ENCODE data around the gene UBL5. TPM values are rescaled to one million over a fixed set of nuclear protein-coding genes. Genes with fewer than 3 reads are reported as not detected.

UBL5 gene
- total RNA-seq, 1 donor from 2014 or later, result 331 TPM

GRCh38 chr19:9862938-9863337 is 35.2 kb downstream of the UBL5 start:
- peak; percentile 20 for DNase-seq (ENCODE audit: low spot score)
- H3K27me3 Mint-ChIP-seq (ENCODE audit: low read depth), result peaks cover 2% of the 10 kb centered on the region
- no peaks in the 10 kb centered on the region for H3K9me3 Mint-ChIP-seq
- H3K27ac Mint-ChIP-seq, result peak overlapping the region; percentile 94
- intact Hi-C loops (cut with micrococcal nuclease), result no loop called here
- H3K4me3 Mint-ChIP-seq (ENCODE audit: low read depth), result peak overlapping the region; percentile 87
- H3K36me3 Mint-ChIP-seq (ENCODE audit: low read depth), result peaks cover 3% of the 10 kb centered on the region
- peaks cover 63% of the 10 kb centered on the region for H3K4me1 Mint-ChIP-seq (ENCODE audit: low read depth)

- H3K36me3 Mint-ChIP-seq (ENCODE audit: low read depth), result no peaks in the 10 kb centered on the region
- no peaks in the 10 kb centered on the region for H3K9me3 Mint-ChIP-seq
- H3K27ac Mint-ChIP-seq, result peak overlapping the region; percentile 94
- peak overlapping the region; percentile 87 for H3K4me3 Mint-ChIP-seq (ENCODE audit: low read depth)
- no peak for DNase-seq (ENCODE audit: low spot score)
- H3K4me1 Mint-ChIP-seq (ENCODE audit: low read depth), result peaks cover 54% of the 10 kb centered on the region
- intact Hi-C loops (cut with micrococcal nuclease), result no loop called here
- peaks cover 2% of the 10 kb centered on the region for H3K27me3 Mint-ChIP-seq (ENCODE audit: low read depth)
These were observed 36.0 kb downstream of the UBL5 start for GRCh38 chr19:9863759-9864158.

GRCh38 chr19:9865732-9866501 is 38.2 kb downstream of the UBL5 start:
- Mint-ChIP-seq H3K27me3 (ENCODE audit: low read depth) (peaks cover 2% of the 10 kb centered on the region), H3K27ac (peak overlapping the region; percentile 42), H3K4me3 (ENCODE audit: low read depth) (peak overlapping the region; percentile 8), H3K36me3 (ENCODE audit: low read depth) (no peaks in the 10 kb centered on the region), H3K9me3 (no peaks in the 10 kb centered on the region), H3K4me1 (ENCODE audit: low read depth) (peaks cover 43% of the 10 kb centered on the region)
- intact Hi-C loops (cut with micrococcal nuclease), result no loop called here
- peak; percentile 35 for DNase-seq (ENCODE audit: low spot score)

- Mint-ChIP-seq H3K4me3 (ENCODE audit: low read depth) (no peak overlapping the region), H3K27me3 (ENCODE audit: low read depth) (peaks cover 2% of the 10 kb centered on the region), H3K4me1 (ENCODE audit: low read depth) (peaks cover 19% of the 10 kb centered on the region), H3K9me3 (no peaks in the 10 kb centered on the region), H3K27ac (no peak overlapping the region), H3K36me3 (ENCODE audit: low read depth) (no peaks in the 10 kb centered on the region)
- DNase-seq (ENCODE audit: low spot score), result no peak
- intact Hi-C loops (cut with micrococcal nuclease), result no loop called here
These were observed 41.4 kb downstream of the UBL5 start for GRCh38 chr19:9868983-9869617.

GRCh38 chr19:9871626-9872338 is 44.1 kb downstream of the UBL5 start:
- Mint-ChIP-seq H3K36me3 (ENCODE audit: low read depth) (no peaks in the 10 kb centered on the region), H3K4me3 (ENCODE audit: low read depth) (no peak overlapping the region), H3K4me1 (ENCODE audit: low read depth) (peaks cover 2% of the 10 kb centered on the region), H3K27me3 (ENCODE audit: low read depth) (peaks cover 2% of the 10 kb centered on the region), H3K27ac (no peak overlapping the region), H3K9me3 (no peaks in the 10 kb centered on the region)
- no peak for DNase-seq (ENCODE audit: low spot score)
- intact Hi-C loops (cut with micrococcal nuclease), result no loop called here

- DNase-seq (ENCODE audit: low spot score), result no peak
- Mint-ChIP-seq H3K4me1 (ENCODE audit: low read depth) (no peaks in the 10 kb centered on the region), H3K27ac (no peak overlapping the region), H3K36me3 (ENCODE audit: low read depth) (no peaks in the 10 kb centered on the region), H3K4me3 (ENCODE audit: low read depth) (no peak overlapping the region), H3K9me3 (no peaks in the 10 kb centered on the region), H3K27me3 (ENCODE audit: low read depth) (no peaks in the 10 kb centered on the region)
- intact Hi-C loops (cut with micrococcal nuclease), result no loop called here
These were observed 45.0 kb downstream of the UBL5 start for GRCh38 chr19:9872618-9873242.

- no peaks in the 10 kb centered on the region for H3K36me3 Mint-ChIP-seq (ENCODE audit: low read depth)
- DNase-seq (ENCODE audit: low spot score), result no peak
- H3K4me1 Mint-ChIP-seq (ENCODE audit: low read depth), result peaks cover 3% of the 10 kb centered on the region
- no peak overlapping the region for H3K27ac Mint-ChIP-seq
- H3K9me3 Mint-ChIP-seq, result no peaks in the 10 kb centered on the region
- intact Hi-C loops (cut with micrococcal nuclease), result no loop called here
- no peaks in the 10 kb centered on the region for H3K27me3 Mint-ChIP-seq (ENCODE audit: low read depth)
- H3K4me3 Mint-ChIP-seq (ENCODE audit: low read depth), result no peak overlapping the region
These were observed 47.4 kb downstream of the UBL5 start for GRCh38 chr19:9875031-9875627.

GRCh38 chr19:9875796-9876195 is 48.1 kb downstream of the UBL5 start:
- no peak for DNase-seq (ENCODE audit: low spot score)
- no peaks in the 10 kb centered on the region for H3K27me3 Mint-ChIP-seq (ENCODE audit: low read depth)
- H3K4me1 Mint-ChIP-seq (ENCODE audit: low read depth), result peaks cover 3% of the 10 kb centered on the region
- intact Hi-C loops (cut with micrococcal nuclease), result no loop called here
- H3K4me3 Mint-ChIP-seq (ENCODE audit: low read depth), result no peak overlapping the region
- H3K36me3 Mint-ChIP-seq (ENCODE audit: low read depth), result no peaks in the 10 kb centered on the region
- H3K27ac Mint-ChIP-seq, result no peak overlapping the region
- H3K9me3 Mint-ChIP-seq, result no peaks in the 10 kb centered on the region

GRCh38 chr19:9877780-9878510 is 50.2 kb downstream of the UBL5 start:
- Mint-ChIP-seq H3K27me3 (ENCODE audit: low read depth) (no peaks in the 10 kb centered on the region), H3K4me3 (ENCODE audit: low read depth) (no peak overlapping the region), H3K4me1 (ENCODE audit: low read depth) (peaks cover 3% of the 10 kb centered on the region), H3K9me3 (no peaks in the 10 kb centered on the region), H3K27ac (no peak overlapping the region), H3K36me3 (ENCODE audit: low read depth) (no peaks in the 10 kb centered on the region)
- no peak for DNase-seq (ENCODE audit: low spot score)
- intact Hi-C loops (cut with micrococcal nuclease), result no loop called here

GRCh38 chr19:9878511-9879196 is 50.9 kb downstream of the UBL5 start:
- no peak for DNase-seq (ENCODE audit: low spot score)
- peaks cover 3% of the 10 kb centered on the region for H3K4me1 Mint-ChIP-seq (ENCODE audit: low read depth)
- H3K36me3 Mint-ChIP-seq (ENCODE audit: low read depth), result no peaks in the 10 kb centered on the region
- H3K27me3 Mint-ChIP-seq (ENCODE audit: low read depth), result no peaks in the 10 kb centered on the region
- no peaks in the 10 kb centered on the region for H3K9me3 Mint-ChIP-seq
- intact Hi-C loops (cut with micrococcal nuclease), result no loop called here
- H3K27ac Mint-ChIP-seq, result no peak overlapping the region
- H3K4me3 Mint-ChIP-seq (ENCODE audit: low read depth), result no peak overlapping the region
